HG03442 (cell line): ENCODE measurements around the gene PGR.

ENCODE experiments used
- ATAC-seq: cut with Tn5 transposase; IDR thresholded peaks from one replicate; pipeline ENCODE4 v1.9.1; 2021; ENCODE audit warnings: mild to moderate bottlenecking, moderate library complexity; ENCODE audit not compliant: unreplicated experiment

Gene PGR

GRCh38 chr11:101129203-101129943 lies at the start of gene PGR:
Gene PGR, minus strand, starts transcription at chr11:101129813. Its CDS starts 743 bp downstream, at chr11:101129070.
- ATAC-seq, result no peak

- ATAC-seq, result no peak
Observed at GRCh38 chr11:101176381-101176780, 46.8 kb upstream of the PGR start.

GRCh38 chr11:101169944-101170343 lies 40.3 kb upstream of the PGR start:
- ATAC-seq, result no peak

- no peak for ATAC-seq
Observed at GRCh38 chr11:101166038-101166437, 36.4 kb upstream of the PGR start.

GRCh38 chr11:101158119-101158518 lies 28.5 kb upstream of the PGR start:
- ATAC-seq, result no peak

- no peak for ATAC-seq
Observed at GRCh38 chr11:101138245-101138930, 8.8 kb upstream of the PGR start.

GRCh38 chr11:101133190-101133589 lies 3.6 kb upstream of the PGR start:
- no peak for ATAC-seq

GRCh38 chr11:101128571-101129202 lies 926 bp downstream of the PGR start:
- ATAC-seq, result no peak

GRCh38 chr11:101127699-101128570 lies 1.7 kb downstream of the PGR start:
- ATAC-seq, result peak; percentile 12

GRCh38 chr11:101127197-101127698 lies 2.4 kb downstream of the PGR start:
- peak; percentile 30 for ATAC-seq

GRCh38 chr11:101126551-101127196 lies 2.9 kb downstream of the PGR start:
- ATAC-seq, result no peak

- ATAC-seq, result no peak
Observed at GRCh38 chr11:101115671-101116160, 13.9 kb downstream of the PGR start.

- no peak for ATAC-seq
Observed at GRCh38 chr11:101113540-101113939, 16.1 kb downstream of the PGR start.

GRCh38 chr11:101104716-101105115 lies 24.9 kb downstream of the PGR start:
- no peak for ATAC-seq

- ATAC-seq, result no peak
Observed at GRCh38 chr11:101103433-101103832, 26.2 kb downstream of the PGR start.

GRCh38 chr11:101100601-101101000 lies 29.0 kb downstream of the PGR start:
- no peak for ATAC-seq

GRCh38 chr11:101096036-101096704 lies 33.4 kb downstream of the PGR start:
- no peak for ATAC-seq

GRCh38 chr11:101091781-101092180 lies 37.8 kb downstream of the PGR start:
- no peak for ATAC-seq

- no peak for ATAC-seq
Observed at GRCh38 chr11:101090679-101091270, 38.8 kb downstream of the PGR start.
